HS-27A (cell line): ENCODE results near the gene PLCZ1.
"Not testable (repeated sequence)": the region's sequence is repeated elsewhere in the genome, so short reads cannot be mapped to it uniquely, and the experiment has no call there.

Source experiments
- DNase-seq: peaks from one replicate; pipeline ENCODE4 v3.0.0-alpha.2; 2012; ENCODE audit warnings: low read depth, missing footprints

The PLCZ1 gene

GRCh38 chr12:18700271-18700670, 37.5 kb downstream of the PLCZ1 start:
- peak; percentile 77 for DNase-seq

GRCh38 chr12:18696971-18697602, 40.7 kb downstream of the PLCZ1 start:
- peak; percentile 52 for DNase-seq

GRCh38 chr12:18693986-18694385, 43.8 kb downstream of the PLCZ1 start:
- not testable (repeated sequence) for DNase-seq

GRCh38 chr12:18690653-18691052, 47.2 kb downstream of the PLCZ1 start:
- DNase-seq = no peak

GRCh38 chr12:18689771-18690170, 48.0 kb downstream of the PLCZ1 start:
- DNase-seq = no peak

- DNase-seq = no peak
Observed at GRCh38 chr12:18684430-18684829, 53.4 kb downstream of the PLCZ1 start.

- DNase-seq = no peak
Observed at GRCh38 chr12:18683327-18684013, 54.3 kb downstream of the PLCZ1 start.

- DNase-seq = no peak
Observed at GRCh38 chr12:18681818-18682217, 56.0 kb downstream of the PLCZ1 start.

GRCh38 chr12:18676996-18677588, 60.7 kb downstream of the PLCZ1 start:
- DNase-seq = no peak

- DNase-seq = no peak
Observed at GRCh38 chr12:18676141-18676540, 61.7 kb downstream of the PLCZ1 start.

- no peak for DNase-seq
Observed at GRCh38 chr12:18658829-18659228, 79.0 kb downstream of the PLCZ1 start.

- DNase-seq = no peak
Observed at GRCh38 chr12:18658179-18658578, 79.6 kb downstream of the PLCZ1 start.

GRCh38 chr12:18655351-18655750, 82.5 kb downstream of the PLCZ1 start:
- no peak for DNase-seq

- DNase-seq = no peak
Observed at GRCh38 chr12:18653465-18653864, 84.3 kb downstream of the PLCZ1 start.

- no peak for DNase-seq
Observed at GRCh38 chr12:18652596-18652995, 85.2 kb downstream of the PLCZ1 start.

GRCh38 chr12:18651525-18651924, 86.3 kb downstream of the PLCZ1 start:
- no peak for DNase-seq

GRCh38 chr12:18646286-18646890, 91.4 kb downstream of the PLCZ1 start:
- DNase-seq = no peak

GRCh38 chr12:18644564-18644963, 93.2 kb downstream of the PLCZ1 start:
- no peak for DNase-seq

GRCh38 chr12:18643681-18644080, 94.1 kb downstream of the PLCZ1 start:
- no peak for DNase-seq

- DNase-seq = no peak
Observed at GRCh38 chr12:18640321-18640955, 97.4 kb downstream of the PLCZ1 start.

GRCh38 chr12:18634382-18634781, 103.4 kb downstream of the PLCZ1 start:
- no peak for DNase-seq
